Left lobe of liver (tissue), 2 donors: ENCODE measurements around the gene COPS4. TPM values are rescaled to one million over a fixed set of nuclear protein-coding genes. Genes with fewer than 3 reads are reported as not detected.
"Not testable (repeated sequence)": the region's sequence is repeated elsewhere in the genome, so short reads cannot be mapped to it uniquely, and the experiment has no call there.

Experiments
- ATAC-seq: fragments of 200-7000 bp; cut with Tn5 transposase; one replicate; pipeline ENCODE4 v1.9.1; 2020; ENCODE audit warnings: mild to moderate bottlenecking, moderate library complexity
- DNase-seq: peaks from one replicate; pipeline ENCODE4 v3.0.0-alpha.2; 2020; ENCODE audit warnings: low spot score
- total RNA-seq: library from RNA; stranded (reverse); gene quantifications from one replicate; pipeline ENCODE4 v1.2.1, GENCODE V29; 2021
- donor health status: DM: no; HTN: no; CAD: no; lungs with moderate emphysema.
- donor health status: DM: no; HTN: yes; CAD: no.

Gene COPS4
- total RNA-seq, 1 donor from 2014 or later = 10.6 TPM

DNA sequence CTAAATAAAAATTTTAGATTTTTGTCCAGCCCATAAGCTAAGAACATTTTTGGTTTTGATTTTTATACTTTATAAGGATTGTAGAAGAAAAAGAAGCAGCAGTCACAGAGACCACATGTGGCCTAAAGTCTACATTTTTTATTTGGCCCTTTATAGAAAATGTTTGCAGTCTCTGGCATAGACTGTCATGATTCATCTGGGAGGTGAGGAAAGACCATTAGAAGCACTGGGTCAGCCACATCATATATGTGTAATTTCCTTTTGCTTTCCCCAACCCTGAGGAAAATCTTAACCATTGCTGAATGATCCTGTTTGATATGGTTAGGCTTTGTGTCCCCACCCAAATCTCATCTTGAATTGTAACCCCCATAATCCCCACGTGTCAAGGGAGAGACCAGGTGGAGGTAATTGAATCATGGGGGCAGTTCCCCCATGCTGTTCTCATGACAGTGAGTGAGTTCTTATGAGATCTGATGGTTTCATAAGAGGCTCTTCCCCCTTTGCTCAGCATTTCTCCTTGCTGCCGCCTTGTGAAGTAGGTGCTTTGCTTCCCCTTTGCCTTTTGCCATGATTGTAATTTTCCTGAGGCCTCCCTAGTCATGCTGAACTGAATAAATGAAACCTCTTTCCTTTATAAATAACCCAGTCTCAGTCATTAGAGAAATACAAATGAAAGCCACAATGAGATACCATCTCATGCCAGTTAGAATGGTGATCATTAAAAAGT lies 12.1 kb upstream of the COPS4 start:
- ATAC-seq = no peak
- DNase-seq = no peak

DNA sequence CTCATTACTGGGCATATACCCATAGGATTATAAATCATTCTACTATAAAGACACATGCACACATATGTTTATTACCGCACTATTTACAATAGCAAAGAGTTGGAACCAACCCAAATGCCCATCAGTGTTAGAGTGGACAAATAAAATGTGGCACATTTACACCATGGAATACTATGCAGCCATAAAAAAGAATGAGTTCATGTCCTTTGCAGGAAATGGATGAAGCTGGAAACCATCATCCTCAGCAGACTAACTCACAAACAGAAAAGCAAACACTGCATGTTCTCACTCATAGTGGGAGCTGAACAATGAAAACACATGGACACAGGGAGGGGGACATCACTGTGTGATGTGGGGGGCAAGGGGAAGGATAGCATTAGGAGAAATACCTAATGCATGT lies 11.4 kb upstream of the COPS4 start:
- DNase-seq, ATAC-seq: not testable (repeated sequence)

DNA sequence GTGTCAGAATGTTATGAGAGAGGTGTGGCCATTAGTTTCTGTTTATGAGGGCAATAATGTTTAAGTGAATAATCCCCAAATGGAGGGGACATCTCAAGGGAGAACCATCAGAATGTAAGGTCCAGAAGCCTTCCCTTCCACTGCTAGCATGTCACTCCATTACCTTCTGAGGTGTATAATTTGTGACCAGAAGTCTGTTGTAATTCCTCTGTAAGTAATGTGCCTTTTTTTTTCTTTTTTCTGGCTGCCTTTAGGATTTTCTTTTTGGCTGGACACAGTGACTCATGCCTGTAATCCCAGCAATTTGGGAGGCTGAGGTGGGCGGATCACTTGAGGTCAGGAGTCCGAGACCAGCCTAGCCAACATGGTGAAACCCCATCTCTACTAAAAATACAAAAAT lies 10.8 kb upstream of the COPS4 start:
- no peak for DNase-seq
- ATAC-seq = no peak

DNA sequence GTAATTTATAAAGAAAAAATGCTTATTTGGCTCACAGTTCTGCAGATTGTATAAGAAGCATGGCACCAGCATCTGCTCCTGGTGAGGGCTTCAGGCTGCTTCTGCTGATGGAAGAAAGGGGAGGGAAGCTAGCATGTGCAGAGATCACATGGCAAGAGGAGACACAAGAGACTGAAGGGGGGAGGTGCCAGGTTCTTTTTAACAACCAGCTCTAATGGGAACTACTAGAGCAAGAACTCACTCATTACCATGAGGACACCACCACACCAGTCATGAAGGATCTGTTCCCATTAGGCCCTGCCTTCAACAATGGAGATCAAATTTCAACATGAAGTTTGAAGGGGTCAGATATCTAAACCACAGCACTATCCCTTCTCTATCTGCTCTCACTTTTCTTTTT lies 9.4 kb upstream of the COPS4 start:
- ATAC-seq (no peak), DNase-seq (no peak)

DNA sequence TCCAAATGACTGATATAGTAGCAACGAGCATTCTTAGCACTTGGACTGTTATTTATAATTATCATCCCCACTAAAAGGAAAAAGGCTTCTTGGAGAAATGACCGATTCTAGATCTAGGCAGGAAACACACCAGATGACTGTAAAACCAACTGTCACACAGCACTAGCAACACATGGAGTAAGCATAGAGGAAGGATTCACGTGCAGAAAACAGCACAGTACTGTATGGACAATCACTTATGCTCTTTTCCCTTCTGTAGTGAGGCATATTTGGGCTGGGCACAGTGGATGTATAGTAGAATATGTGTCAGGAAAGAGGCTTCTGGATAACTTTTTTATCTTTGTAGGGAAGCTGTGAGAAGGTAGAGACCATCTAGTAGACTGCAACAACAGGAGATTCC lies 6.0 kb upstream of the COPS4 start:
- no peak for ATAC-seq
- DNase-seq = no peak

DNA sequence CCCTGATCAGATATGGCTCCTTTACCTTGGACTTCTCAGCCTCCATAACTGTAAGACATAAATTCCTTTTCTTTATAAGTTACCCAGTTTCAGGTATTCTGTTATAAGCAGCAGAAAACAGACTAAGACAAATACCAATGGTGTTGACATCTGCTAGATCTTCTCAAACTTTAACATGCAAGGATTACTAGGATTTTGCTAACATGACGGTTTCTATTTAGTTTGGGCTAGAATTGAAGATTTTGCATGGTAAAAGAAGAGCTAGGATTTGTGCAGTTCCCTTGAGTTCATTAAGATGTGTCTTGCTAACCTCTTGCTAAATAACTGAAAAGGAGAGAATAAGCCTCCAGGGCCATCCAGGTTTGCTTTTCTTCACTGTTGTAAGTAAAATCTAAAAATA lies 5.3 kb upstream of the COPS4 start:
- no peak for DNase-seq
- ATAC-seq = no peak

DNA sequence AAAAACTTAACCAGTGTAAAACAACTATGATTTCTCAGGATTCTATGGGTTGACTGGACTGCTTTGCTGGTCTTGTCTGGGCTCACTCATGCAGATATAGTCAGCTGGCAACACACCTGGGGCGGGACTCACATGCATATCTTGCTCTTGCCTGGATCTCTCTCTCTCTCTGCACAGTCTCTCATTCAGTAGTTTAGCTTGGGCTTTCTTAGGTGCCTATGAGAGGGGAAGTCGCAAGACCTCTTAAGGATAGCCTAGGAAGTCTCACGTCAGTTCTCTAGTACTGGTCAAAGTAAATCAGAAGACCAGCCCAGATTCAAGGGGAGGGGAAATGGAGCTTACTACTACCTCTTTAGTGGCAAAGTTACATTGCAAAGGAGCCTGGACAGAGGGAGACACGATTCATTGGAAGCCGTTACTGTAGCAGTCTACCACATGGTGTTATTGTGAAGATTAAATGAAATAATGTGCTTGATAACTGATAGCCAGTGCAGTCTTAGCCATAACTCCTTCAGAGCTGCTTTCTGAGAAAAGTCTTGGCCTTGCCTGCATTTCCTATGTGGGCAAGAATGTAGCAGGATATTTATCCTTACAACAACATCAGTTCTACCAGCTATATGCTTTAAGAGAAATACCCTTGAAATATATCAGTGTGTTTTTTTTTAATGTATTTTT lies 2.1 kb downstream of the COPS4 start:
- ATAC-seq (no peak), DNase-seq (no peak)

DNA sequence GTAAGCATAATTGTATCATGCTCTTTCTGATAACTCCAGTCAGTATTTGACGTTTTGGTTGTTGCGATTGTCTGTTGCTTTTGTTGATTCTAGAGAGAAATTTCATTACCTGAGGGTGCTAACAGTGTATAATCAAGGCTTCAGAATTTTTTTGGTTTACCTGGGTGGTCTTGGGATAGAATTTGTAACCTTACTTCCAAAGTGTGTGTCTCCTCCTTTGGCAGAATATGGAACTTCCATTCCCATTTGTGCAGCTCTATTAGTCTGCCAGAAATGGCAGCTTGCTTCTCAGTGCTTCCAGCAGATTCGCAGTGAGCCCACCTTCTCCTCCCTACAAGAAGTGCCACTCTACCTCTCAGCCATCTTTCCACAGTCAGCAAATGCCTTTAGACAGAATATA lies 5.3 kb downstream of the COPS4 start:
- ATAC-seq (no peak), DNase-seq (no peak)

DNA sequence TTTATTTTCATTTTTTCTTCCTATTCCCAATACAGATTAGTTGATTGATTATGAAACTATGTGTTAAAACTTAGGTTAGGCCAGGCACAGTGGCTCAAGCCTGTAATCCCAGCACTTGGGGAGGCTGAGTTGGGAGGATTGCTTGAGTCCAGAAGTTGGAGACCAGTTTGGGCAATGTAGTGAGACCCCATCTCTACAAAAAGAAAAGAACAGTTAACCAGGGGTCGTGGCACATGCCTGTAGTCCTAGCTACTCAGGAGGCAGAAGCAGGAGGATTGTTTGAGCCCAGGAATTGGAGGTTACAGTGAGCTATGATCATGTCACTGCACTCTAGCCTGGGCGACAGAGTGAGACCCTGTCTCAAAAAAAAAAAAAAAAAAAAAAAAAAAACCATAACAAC lies 8.2 kb downstream of the COPS4 start:
- not testable (repeated sequence) for ATAC-seq, DNase-seq

DNA sequence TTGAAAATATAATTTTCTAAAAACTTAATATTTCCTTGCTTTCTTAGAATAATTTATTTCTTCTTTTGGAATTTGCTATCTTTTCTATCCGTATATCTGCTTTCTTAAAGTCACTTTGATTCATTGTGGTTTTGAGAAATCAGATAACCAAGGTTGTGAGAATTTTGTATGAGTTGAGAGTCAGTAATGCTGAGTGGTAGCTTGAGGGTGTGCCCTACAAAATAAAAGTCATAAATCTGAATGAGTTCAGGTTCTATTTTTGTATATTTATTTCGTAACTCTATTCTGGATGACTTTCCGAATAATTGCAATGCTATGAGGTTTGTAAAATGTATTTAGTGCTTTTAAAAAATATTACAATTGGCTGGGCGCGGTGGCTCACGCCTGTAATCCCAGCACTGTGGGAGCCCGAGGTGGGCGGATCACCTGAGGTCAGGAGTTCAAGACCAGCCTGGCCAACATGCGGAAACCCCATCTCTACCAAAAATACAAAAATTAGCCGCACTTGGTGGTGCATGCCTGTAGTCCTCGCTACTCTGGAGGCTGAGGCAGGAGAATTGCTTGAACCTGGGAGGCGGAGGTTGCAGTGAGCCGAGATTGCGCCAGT lies 8.9 kb downstream of the COPS4 start:
- ATAC-seq = no peak

DNA sequence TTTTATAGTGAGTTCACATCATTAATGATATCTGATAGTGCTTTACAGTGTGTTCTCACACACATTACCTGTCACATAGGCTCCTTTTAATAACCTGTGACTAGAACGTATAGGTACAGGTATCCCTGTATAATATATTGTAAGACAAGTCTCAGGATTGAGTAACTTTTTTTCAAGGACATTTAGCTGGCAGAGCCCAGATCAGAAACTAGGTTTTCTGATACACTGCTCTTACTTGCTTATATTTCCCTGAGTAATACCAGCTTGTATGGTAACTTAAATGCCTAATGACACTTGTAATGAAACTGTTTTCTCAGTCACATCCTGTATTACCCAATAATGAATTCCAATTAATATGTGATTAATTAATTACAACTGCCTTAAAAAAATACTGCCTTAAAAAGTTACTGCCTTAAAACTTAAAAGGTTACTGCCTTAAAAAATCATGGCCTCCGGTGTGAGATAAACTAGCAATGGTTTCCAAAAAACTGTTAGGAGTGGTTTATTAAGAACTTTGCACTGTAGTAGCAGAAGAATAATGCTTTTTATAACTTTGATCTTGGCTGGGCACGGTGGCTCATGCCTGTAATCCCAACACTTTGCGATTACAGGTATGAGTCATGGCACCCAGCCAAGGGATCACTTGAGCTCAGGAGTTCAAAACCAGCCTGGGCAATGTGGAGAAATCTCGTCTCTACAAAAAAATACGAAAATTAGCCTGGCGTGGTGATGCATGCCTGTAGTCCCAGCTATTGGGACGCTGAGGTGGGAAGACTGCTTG lies 11.9 kb downstream of the COPS4 start:
- DNase-seq (no peak), ATAC-seq (no peak)

More for the DNA sequence above, 8.9 kb downstream of the COPS4 start:
- no peak for DNase-seq

DNA sequence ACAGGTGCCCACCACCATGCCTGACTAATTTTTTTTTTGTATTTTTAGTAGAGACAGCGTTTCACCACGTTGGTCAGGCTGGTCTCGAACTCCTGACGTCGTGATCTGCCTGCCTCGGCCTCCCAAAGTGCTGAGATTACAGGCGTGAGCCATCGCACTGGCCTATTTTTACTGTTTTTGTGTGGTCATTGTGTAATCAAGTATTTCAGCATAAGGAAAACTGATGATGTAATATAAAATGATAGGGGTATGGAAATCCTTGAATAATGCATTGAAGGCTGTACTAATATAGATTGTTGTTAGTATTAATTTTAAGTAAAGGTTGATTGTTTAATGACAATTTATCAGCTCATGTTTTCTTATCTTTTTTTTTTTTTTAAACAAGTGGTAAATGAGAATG lies 13.8 kb downstream of the COPS4 start:
- DNase-seq, ATAC-seq: not testable (repeated sequence)

DNA sequence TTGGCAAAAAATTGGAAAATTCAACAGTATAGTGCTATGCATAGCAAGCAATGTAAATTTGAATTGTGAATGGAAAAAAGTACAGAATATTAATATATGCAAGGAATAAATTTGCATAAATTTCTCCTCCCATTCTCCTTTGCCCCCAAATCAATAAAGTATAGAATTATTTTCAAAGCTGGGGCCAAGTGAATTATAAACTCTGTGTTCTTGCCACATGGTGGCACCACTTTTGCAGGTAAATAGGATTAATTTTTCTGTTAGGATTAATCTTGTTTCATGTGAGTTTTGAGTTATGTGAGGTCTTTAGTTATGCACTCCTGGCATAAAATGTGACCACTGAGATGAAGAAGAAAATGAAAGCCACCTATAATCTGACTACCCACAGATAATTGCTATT lies 19.9 kb downstream of the COPS4 start:
- no peak for ATAC-seq
- DNase-seq = no peak

DNA sequence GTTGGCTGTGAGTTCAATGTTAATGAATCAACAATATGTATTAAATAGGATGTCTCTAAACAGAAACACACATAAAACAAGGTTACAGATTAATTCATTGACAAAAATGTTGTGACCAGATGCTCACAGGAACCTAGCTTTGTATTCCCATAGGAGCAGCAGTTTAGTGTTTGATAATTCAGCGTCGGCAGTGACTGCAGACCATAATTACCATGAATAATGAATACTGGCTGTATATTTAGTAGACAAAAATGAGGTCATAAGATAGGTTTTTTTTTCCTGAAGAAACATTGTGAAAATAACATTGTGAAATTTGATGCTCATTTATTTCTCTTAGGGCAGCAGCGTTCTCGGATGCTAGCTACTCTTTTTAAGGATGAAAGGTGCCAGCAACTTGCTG lies 27.8 kb downstream of the COPS4 start:
- ATAC-seq (no peak), DNase-seq (no peak)

DNA sequence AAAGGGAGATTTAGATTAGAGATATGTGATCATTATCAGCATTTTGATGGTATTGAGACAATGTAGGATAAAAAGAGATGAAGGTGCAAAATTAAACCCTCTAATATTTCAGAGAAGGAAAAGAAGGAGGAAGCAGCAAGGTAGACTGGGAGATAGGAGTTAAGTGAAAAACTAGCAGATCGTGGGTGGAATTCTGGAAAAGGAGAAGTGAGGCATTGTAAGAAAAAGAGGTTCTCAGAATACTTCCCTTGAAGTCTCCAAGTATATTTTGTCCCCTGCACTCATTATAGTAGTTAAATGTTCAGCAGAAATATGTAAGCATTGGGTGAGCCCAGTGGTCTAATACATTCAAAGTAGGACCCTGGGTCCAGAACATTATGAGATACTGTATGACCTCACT lies 30.3 kb downstream of the COPS4 start:
- ATAC-seq = no peak
- DNase-seq = no peak

DNA sequence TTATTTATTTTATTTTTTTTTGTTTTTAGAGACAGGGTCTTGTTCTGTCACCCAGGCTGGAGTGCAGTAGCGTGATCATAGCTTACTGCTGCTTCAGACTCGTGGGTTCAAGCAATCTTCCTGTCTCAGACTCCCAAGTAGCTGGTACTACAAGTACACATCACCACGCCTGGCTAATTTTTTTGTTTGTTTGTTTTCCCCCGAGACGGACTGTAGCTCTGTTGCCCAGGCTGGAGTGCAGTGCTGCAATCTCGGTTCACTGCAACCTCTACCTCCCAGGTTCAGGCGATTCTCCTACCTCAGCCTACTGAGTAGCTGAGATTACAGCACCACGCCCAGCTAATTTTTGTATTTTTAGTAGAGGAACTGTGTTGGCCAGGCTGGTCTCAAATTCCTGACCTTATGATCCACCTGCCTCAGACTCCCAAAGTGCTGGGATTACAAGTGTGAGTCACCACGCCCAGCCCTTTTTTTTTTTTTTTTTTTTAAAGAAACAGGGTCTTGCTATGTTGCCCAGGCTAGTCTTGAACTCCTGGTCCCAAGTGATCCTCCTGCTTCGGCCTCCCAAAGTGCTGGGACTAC lies 32.2 kb downstream of the COPS4 start:
- DNase-seq (no peak), ATAC-seq (no peak)

DNA sequence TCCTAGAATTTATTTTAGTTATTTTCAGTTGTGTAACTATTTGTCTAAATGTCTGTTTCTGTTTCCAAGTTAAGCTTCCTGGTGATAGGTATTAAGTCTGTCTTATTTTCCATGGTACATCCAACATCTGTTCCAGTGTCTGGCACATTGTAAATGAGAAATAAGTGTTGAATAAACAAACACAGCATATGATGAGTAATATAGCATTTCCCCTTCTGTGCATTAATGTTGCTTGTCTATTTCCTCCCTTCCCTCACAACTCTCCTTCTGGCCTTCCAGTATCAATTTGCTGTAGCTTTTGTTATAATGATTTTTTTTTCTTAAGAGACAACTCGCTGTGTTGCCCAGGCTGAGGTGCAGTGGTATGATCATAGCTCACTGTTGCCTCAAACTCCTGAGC lies 36.1 kb downstream of the COPS4 start:
- ATAC-seq (no peak), DNase-seq (no peak)

DNA sequence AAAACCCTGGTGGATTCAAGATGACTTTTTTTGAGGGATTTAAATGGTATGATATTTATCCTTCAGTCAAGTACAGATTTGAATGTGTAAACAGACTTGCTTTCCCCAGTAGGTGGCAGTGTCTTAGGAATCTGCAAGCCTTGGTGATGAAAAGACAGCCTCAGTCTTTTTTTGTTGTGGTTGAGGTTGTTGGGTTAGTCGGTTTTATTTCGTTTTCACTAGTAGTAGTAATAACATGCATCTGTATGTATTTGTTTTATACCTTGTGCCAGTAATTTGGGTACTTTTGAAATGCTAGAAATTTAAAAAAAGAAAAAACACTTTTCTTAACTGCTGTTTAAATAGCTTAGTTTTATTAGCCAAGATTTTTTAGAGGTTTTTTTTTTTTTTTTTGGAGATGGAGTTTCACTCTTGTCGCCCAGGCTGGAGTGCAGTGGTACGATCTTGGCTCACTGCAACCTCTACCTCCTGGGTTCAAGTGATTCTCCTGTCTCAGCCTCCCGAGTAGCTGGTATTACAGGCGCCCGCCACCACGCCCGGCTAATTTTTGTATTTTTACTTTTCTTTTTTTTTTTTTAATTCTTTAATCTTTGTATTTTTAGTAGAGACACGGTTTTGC lies 39.2 kb downstream of the COPS4 start:
- DNase-seq (no peak), ATAC-seq (peak; percentile 87)

DNA sequence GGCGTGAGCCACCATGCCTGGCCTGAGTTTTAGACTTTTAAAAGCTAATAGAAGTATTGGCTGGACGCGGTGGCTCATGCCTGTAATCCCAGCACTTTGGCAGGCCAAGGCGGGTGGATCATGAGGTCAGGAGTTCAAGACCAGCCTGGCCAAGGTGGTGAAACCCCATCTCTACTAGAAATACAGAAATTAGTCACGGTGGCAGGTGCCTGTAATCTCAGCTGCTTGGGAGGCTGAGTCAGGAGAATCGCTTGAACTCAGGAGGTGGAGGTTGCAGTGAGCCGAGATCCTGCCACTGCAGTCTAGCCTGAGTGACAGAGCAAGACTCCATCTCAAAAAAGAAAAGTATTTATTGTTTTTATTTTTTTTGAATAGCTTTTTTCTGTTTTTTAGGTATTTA lies 39.8 kb downstream of the COPS4 start:
- not testable (repeated sequence) for DNase-seq, ATAC-seq

DNA sequence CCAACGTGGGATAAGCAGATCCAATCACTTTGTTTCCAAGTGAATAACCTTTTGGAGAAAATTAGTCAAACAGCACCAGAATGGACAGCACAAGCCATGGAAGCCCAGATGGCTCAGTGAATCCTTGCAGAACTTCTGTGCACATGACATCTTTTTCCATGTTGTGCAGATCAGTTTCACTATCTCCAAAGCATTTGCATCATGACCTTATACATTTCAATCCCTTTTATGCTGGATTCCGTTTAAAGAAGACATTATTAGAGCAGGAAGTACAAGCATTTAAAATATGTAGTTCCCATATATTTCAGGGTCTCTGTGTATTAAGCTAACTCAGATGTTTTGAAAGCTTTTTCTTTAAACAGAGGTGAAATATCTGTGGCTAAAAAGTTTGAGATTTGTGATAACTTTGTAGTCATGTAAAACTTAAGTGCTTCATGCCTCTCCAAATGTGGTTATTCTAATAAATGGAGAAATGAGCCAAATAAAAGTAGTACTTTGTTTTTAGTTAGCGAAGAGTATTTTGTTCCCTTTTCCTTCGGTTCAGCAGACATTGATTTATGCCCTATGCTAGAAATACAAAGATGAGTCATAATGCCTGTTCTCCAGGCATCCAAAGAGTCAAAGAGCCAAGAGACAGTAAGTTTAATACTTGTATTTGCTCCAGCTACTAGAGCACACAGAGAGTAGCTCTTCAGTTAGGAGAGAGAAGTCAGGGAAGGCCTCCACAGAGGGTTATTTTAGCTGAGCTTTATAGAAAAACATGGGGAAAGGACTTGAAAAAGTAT lies 40.5 kb downstream of the COPS4 start:
- ATAC-seq (no peak), DNase-seq (no peak)
